ENCODE data around the gene AKIRIN2.

Gene AKIRIN2

GRCh38 chr6:87743454-87743853 is 41.4 kb upstream of the AKIRIN2 start:
- H3K9me3 ChIP-seq (replicated peaks; ENCODE audit: insufficient read depth, low read length): no peaks in the 10 kb centered on the region
- no peaks in the 10 kb centered on the region for H4K20me1 ChIP-seq (ENCODE audit: insufficient read depth, low read length)

GRCh38 chr6:87742106-87742505 is 40.1 kb upstream of the AKIRIN2 start:
- H3K79me2 ChIP-seq (ENCODE audit: low read length): no peaks in the 10 kb centered on the region
- no peak for DNase-seq
- no peaks in the 10 kb centered on the region for H3K9me3 ChIP-seq (replicated peaks; ENCODE audit: insufficient read depth, low read length)
- peaks cover 4% of the 10 kb centered on the region; the same call in 1 of the 2 replicates for H3K4me1 ChIP-seq (ENCODE audit: low read length)
- H2AFZ ChIP-seq (ENCODE audit: low read length): peak overlapping the region; percentile 39; the same call in 1 of the 2 replicates
- H3K27ac ChIP-seq (ENCODE audit: low read length): no peak overlapping the region
- no peaks in the 10 kb centered on the region for H3F3A ChIP-seq (ENCODE audit: insufficient read depth, low read length)
- no peaks in the 10 kb centered on the region for H3K27me3 ChIP-seq (replicated peaks; ENCODE audit: insufficient read depth, low read length)
- H4K20me1 ChIP-seq (ENCODE audit: insufficient read depth, low read length): no peaks in the 10 kb centered on the region
- H3K9ac ChIP-seq (ENCODE audit: low read length): no peak overlapping the region
- H3K9me2 ChIP-seq (replicated peaks; ENCODE audit: insufficient read depth, low read length): no peaks in the 10 kb centered on the region
- H3K36me3 ChIP-seq (replicated peaks; ENCODE audit: insufficient read depth, low read length): no peaks in the 10 kb centered on the region
- TF ChIP-seq EZH2phosphoT487 (IDR thresholded peaks at IDR 0.05; ENCODE audit: low read length) (no peak), CTCF (IDR thresholded peaks at IDR 0.05; ENCODE audit: low read length) (no peak), EZH2 (optimal IDR thresholded peaks at IDR 0.05; ENCODE audit: low read depth, low read length) (no peak)
- H3K4me2 ChIP-seq (ENCODE audit: low read depth, low read length): no peak overlapping the region
- no peak overlapping the region for H3K4me3 ChIP-seq (ENCODE audit: low read length)

More at GRCh38 chr6:87743454-87743853, 41.4 kb upstream of the AKIRIN2 start:
- H3K79me2 ChIP-seq (ENCODE audit: low read length): no peaks in the 10 kb centered on the region
- H3F3A ChIP-seq (ENCODE audit: insufficient read depth, low read length): no peaks in the 10 kb centered on the region
- H3K36me3 ChIP-seq (replicated peaks; ENCODE audit: insufficient read depth, low read length): no peaks in the 10 kb centered on the region
- no peak overlapping the region for H3K4me2 ChIP-seq (ENCODE audit: low read depth, low read length)
- no peak overlapping the region for H2AFZ ChIP-seq (ENCODE audit: low read length)
- TF ChIP-seq EZH2phosphoT487 (IDR thresholded peaks at IDR 0.05; ENCODE audit: low read length): no peak
- no peak for TF ChIP-seq CTCF (IDR thresholded peaks at IDR 0.05; ENCODE audit: low read length)
- no peak for TF ChIP-seq EZH2 (optimal IDR thresholded peaks at IDR 0.05; ENCODE audit: low read depth, low read length)
- no peak overlapping the region for H3K27ac ChIP-seq (ENCODE audit: low read length)
- H3K9me2 ChIP-seq (replicated peaks; ENCODE audit: insufficient read depth, low read length): no peaks in the 10 kb centered on the region
- peaks cover 4% of the 10 kb centered on the region; the same call in 1 of the 2 replicates for H3K4me1 ChIP-seq (ENCODE audit: low read length)
- no peaks in the 10 kb centered on the region for H3K27me3 ChIP-seq (replicated peaks; ENCODE audit: insufficient read depth, low read length)
- DNase-seq: no peak
- H3K4me3 ChIP-seq (ENCODE audit: low read length): no peak overlapping the region
- H3K9ac ChIP-seq (ENCODE audit: low read length): no peak overlapping the region

GRCh38 chr6:87741001-87741650 is 39.1 kb upstream of the AKIRIN2 start:
- H3F3A ChIP-seq (ENCODE audit: insufficient read depth, low read length): no peaks in the 10 kb centered on the region
- H3K36me3 ChIP-seq (replicated peaks; ENCODE audit: insufficient read depth, low read length): no peaks in the 10 kb centered on the region
- H3K79me2 ChIP-seq (ENCODE audit: low read length): no peaks in the 10 kb centered on the region
- H3K4me1 ChIP-seq (ENCODE audit: low read length): peaks cover 4% of the 10 kb centered on the region; the same call in 1 of the 2 replicates
- H3K4me3 ChIP-seq (ENCODE audit: low read length): no peak overlapping the region
- H3K9me3 ChIP-seq (replicated peaks; ENCODE audit: insufficient read depth, low read length): no peaks in the 10 kb centered on the region
- no peak for DNase-seq
- no peak overlapping the region for H2AFZ ChIP-seq (ENCODE audit: low read length)
- no peaks in the 10 kb centered on the region for H3K27me3 ChIP-seq (replicated peaks; ENCODE audit: insufficient read depth, low read length)
- TF ChIP-seq EZH2 (optimal IDR thresholded peaks at IDR 0.05; ENCODE audit: low read depth, low read length) (no peak), EZH2phosphoT487 (IDR thresholded peaks at IDR 0.05; ENCODE audit: low read length) (no peak), CTCF (IDR thresholded peaks at IDR 0.05; ENCODE audit: low read length) (no peak)
- H3K27ac ChIP-seq (ENCODE audit: low read length): no peak overlapping the region
- H3K4me2 ChIP-seq (ENCODE audit: low read depth, low read length): no peak overlapping the region
- H3K9me2 ChIP-seq (replicated peaks; ENCODE audit: insufficient read depth, low read length): no peaks in the 10 kb centered on the region
- H3K9ac ChIP-seq (ENCODE audit: low read length): no peak overlapping the region
- no peaks in the 10 kb centered on the region for H4K20me1 ChIP-seq (ENCODE audit: insufficient read depth, low read length)
